Lower lobe of right lung (tissue), 2 donors: ENCODE data around the gene ABHD18. TPM values are rescaled to one million over a fixed set of nuclear protein-coding genes. Genes with fewer than 3 reads are reported as not detected.
"Not testable (repeated sequence)": the region's sequence is repeated elsewhere in the genome, so short reads cannot be mapped to it uniquely, and the experiment has no call there.

ENCODE experiments used
- ATAC-seq, 2 donors: fragments of 200-7000 bp; cut with Tn5 transposase; one replicate each; pipeline ENCODE4 v1.9.1; 2020 to 2022; ENCODE audit warnings: mild to moderate bottlenecking in 2 of 2, moderate library complexity in 2 of 2
- DNase-seq: peaks from one replicate; pipeline ENCODE4 v3.0.0-alpha.2; 2020
- H3K27ac ChIP-seq: fragments of 200-600 bp; one replicate; pipeline ENCODE4 v1.8.0; 2022
- H3K27me3 ChIP-seq: fragments of 200-600 bp; one replicate; pipeline ENCODE4 v1.8.0; 2022; ENCODE audit warnings: low read depth
- H3K36me3 ChIP-seq: fragments of 200-600 bp; one replicate; pipeline ENCODE4 v1.8.0; 2022; ENCODE audit warnings: mild to moderate bottlenecking
- H3K4me1 ChIP-seq: fragments of 200-600 bp; one replicate; pipeline ENCODE4 v1.8.0; 2022
- H3K4me3 ChIP-seq: fragments of 200-600 bp; one replicate; pipeline ENCODE4 v1.8.0; 2022; ENCODE audit warnings: mild to moderate bottlenecking
- H3K9me3 ChIP-seq: fragments of 200-600 bp; one replicate; pipeline ENCODE4 v1.8.0; 2022
- intact Hi-C: fragments of 100-400 bp; cut with DNase I; formaldehyde crosslinking; loops from one replicate; pipeline ENCODE4 v1.11.0; 2022
- total RNA-seq: library from RNA; stranded (reverse); fragmentation: NEBNext Ultra II Directional; extraction: Animal tissue kit (Norgen Biotek cat#: 25700); gene quantifications from one replicate; pipeline ENCODE4 v1.2.1, GENCODE V29; 2021
- TF ChIP-seq, protein P1 (sequence below): fragments of 200-600 bp; IDR thresholded peaks from one replicate; pipeline ENCODE4 v1.8.0; 2022; ENCODE audit warnings: antibody characterized with exemption, mild to moderate bottlenecking
- donor health status: DM: no; HTN: yes; CAD: no; lungs with severe emphysema.

Gene ABHD18
- total RNA-seq, 1 donor from 2014 or later, result 12.6 TPM

DNA sequence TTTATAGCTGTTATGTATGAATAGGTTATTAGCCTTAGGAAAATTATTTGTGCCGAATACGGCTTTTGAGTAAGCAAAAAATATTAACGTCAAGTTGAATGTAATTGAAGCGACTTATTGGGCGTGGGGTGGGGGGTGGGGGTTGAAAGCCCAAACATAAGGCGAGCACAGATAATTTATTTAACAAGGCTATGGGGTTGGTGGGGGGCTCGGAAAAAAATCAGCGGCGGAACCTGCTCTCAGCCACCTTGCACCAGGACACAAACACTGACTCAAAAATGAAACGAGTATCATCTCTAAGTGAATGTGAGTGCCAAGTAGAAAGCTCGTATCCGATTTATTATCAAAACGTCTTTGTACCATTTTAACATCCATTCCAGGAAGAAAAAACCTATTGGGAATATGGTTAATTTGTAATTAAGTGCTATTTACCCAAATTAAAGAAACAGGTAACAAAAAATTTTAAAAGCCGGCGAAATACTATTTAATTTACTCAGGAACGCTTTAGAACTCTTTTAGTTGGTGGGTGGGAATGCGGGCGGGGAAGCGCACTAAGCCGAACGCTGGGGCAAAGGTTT lies 95.0 kb downstream of the ABHD18 start:
- DNase-seq, result no peak
- H3K4me3 ChIP-seq, result peak overlapping the region; percentile 78
- no peaks in the 10 kb centered on the region for H3K9me3 ChIP-seq
- no peaks in the 10 kb centered on the region for H3K36me3 ChIP-seq
- H3K27me3 ChIP-seq, result no peaks in the 10 kb centered on the region
- peak overlapping the region; percentile 94 for H3K27ac ChIP-seq
- TF ChIP-seq, protein P1, sequence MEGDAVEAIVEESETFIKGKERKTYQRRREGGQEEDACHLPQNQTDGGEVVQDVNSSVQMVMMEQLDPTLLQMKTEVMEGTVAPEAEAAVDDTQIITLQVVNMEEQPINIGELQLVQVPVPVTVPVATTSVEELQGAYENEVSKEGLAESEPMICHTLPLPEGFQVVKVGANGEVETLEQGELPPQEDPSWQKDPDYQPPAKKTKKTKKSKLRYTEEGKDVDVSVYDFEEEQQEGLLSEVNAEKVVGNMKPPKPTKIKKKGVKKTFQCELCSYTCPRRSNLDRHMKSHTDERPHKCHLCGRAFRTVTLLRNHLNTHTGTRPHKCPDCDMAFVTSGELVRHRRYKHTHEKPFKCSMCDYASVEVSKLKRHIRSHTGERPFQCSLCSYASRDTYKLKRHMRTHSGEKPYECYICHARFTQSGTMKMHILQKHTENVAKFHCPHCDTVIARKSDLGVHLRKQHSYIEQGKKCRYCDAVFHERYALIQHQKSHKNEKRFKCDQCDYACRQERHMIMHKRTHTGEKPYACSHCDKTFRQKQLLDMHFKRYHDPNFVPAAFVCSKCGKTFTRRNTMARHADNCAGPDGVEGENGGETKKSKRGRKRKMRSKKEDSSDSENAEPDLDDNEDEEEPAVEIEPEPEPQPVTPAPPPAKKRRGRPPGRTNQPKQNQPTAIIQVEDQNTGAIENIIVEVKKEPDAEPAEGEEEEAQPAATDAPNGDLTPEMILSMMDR, result no peak
- intact Hi-C loops, result no loop called here
- peaks cover 9% of the 10 kb centered on the region for H3K4me1 ChIP-seq
- ATAC-seq, result no peak

DNA sequence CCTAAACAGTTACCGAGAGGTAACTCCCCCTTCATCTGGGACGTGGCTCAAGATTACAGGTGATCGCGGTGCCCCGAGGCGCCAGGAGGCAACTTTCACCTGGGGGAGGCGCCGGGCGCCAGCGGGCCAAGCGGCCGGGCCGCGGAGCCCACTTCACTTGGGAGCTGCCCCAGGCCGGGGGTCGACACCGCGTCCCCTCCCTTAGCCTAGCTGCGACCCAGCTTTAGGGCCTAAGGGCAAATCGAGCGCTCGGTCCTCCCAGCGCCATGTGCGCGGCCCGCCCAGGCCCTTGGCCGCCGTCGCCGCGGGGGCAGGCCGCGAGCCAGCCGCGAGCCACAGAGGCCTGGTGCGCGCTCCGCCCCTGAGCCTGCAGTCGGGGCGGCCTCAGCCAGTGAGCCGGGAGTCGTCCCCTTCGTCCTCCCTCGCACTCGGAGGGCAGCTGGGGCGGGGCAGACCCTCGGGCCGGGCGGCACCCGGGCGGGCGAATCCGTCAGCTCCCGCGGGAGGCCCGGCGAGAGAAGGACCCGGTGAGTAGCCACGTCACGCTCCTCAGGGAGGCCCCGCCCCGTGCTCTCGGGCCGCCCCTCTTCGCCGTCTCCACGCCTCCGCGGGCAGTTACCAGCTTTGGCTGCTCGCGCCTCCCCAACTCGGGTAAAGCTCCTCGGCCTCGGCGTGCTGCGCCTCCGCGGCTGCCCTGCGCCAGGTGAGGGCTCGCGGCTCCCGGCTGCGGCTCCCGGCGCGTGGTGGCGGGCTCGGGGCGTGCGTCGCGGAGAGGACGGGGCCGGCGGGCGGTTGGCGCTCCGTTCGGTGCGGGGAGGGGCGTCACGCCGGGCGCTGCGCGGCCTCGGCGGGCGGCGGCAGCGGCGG lies 95.7 kb downstream of the ABHD18 start, which contains the start of gene LARP1B:
Gene LARP1B, plus strand, starts transcription at position 614 of the 867 bp plus-strand sequence. CDS start 13,640 bp downstream, outside the sequence.
- peak within 1 kb of the TSS; percentile 94 for H3K27ac ChIP-seq
- peak within 1 kb of the TSS; percentile 78 for H3K4me3 ChIP-seq
- no peaks in the 10 kb centered on the region for H3K36me3 ChIP-seq
- no peaks in the 10 kb centered on the region for H3K9me3 ChIP-seq
- H3K27me3 ChIP-seq, result no peaks in the 10 kb centered on the region
- DNase-seq, result peak; percentile 98
- TF ChIP-seq, protein P1, result no peak
- intact Hi-C loops, result no loop called here
- peak; percentile 96 to 98 for ATAC-seq
- peaks cover 9% of the 10 kb centered on the region for H3K4me1 ChIP-seq

DNA sequence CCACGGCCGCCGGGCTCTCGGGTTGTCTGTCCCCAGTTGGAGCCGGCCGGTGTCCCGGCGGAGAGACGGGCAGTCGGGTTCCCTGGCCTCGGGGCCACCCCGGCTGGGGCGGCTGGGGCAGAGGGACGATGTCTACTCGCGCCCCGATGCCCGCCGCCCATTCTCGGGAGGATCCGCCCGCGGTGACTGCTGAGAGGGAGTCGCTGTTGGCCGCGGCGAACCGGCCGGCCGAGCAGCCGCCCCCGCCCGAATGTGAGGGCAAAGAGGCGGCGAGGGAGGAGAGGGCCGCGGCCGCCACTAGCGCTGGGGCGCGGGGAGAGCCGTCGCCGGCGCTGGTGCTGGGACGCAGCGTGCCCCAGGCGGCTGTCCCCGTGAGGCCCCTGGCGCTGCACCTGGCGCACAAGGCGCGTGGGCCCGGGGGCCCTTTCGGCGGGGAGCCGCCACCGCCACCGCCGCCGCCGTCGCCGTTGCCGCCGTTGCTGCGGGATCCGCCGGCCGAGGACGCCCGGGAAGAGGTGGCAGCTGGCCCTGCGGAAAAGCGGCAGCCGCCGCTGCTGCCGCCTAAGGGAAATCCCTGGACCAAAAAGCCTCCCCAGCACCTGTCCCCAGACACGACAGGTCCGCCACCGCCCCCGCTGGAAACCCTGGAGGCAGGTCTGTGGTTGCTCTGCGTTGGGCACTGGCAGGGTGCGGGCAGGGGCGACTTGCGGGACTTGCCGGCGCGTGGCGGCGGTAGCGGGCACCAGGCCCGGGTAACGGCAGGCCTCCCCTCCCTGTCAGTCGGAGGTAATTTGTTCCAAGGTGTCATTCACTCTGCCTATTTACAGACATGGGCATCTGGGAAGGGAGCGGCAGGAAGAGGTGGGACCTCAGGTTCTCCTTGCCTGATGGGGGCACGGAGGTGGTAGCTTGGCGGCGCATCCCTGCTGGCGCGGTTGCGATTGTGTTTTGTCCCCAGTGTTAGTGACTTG lies 96.6 kb downstream of the ABHD18 start:
- DNase-seq, result peak; percentile 72
- H3K36me3 ChIP-seq, result no peaks in the 10 kb centered on the region
- H3K9me3 ChIP-seq, result no peaks in the 10 kb centered on the region
- H3K27ac ChIP-seq, result peak overlapping the region; percentile 94
- intact Hi-C loops, result no loop called here
- no peaks in the 10 kb centered on the region for H3K27me3 ChIP-seq
- H3K4me3 ChIP-seq, result peak overlapping the region; percentile 78
- peaks cover 9% of the 10 kb centered on the region for H3K4me1 ChIP-seq
- TF ChIP-seq, protein P1, result no peak
- ATAC-seq, result peak; percentile 39 to 47

DNA sequence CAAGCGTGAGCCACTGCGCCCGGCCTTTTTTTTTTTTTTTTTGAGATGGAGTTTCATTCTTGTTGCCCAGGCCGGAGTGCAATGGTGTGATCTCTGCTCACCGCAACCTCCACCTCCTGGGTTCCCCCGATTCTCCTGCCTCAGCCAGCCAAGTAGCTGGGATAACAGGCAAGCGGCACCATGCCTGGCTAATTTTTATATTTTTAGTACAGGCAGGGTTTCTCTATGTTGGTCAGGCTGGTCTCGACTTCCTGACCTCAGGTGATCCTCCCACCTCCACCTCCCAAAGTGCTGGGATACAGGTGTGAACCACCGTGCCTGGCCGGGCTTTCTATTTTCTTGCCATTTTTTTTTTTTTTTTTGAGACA lies 101.2 kb downstream of the ABHD18 start:
- H3K27ac ChIP-seq, intact Hi-C loops, H3K27me3 ChIP-seq, H3K4me3 ChIP-seq, DNase-seq, ATAC-seq, H3K36me3 ChIP-seq, H3K9me3 ChIP-seq, H3K4me1 ChIP-seq: not testable (repeated sequence)

DNA sequence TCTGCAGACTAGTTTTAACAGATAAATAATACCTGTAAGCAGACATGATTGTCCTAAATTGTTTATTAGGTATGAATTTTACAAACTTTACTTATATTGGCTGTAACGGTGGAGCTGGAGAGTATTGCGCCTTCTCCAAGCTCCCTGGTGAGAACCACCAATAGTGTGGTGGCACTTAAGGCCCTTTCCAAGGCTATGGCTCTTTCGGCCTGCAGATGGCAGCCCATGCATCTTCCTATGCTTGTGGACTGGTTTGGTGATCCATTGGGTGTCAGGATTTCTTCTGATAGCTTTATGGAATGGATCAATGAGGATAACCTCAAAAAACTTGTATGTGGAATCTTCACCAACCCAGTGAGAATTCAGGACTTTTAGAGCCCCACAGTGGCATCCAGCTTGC lies 103.7 kb downstream of the ABHD18 start:
- Histone ChIP-seq H3K36me3 (no peaks in the 10 kb centered on the region), H3K4me3 (no peak overlapping the region), H3K4me1 (no peaks in the 10 kb centered on the region), H3K9me3 (no peaks in the 10 kb centered on the region), H3K27ac (no peak overlapping the region), H3K27me3 (no peaks in the 10 kb centered on the region)
- DNase-seq (no peak), ATAC-seq (no peak)
- intact Hi-C loops, result no loop called here
- TF ChIP-seq, protein P1, result no peak
